Caco-2 (cell line): ENCODE data around the gene DAPK1. TPM values are rescaled to one million over a fixed set of nuclear protein-coding genes. Genes with fewer than 3 reads are reported as not detected.

Experiments used
- BruUV-seq: library from RNA; stranded (reverse); fragments of 400-500 nt; replicated peaks from 2 replicates; lab custom pipeline; 2021; lab: Mats Ljungman, UMichigan
- CTCF ChIA-PET: fragments of 300-600 bp; sonication (Branson Sonifier 250); formaldehyde crosslinking; loops from one replicate; lab custom pipeline; 2022; ENCODE audit warnings: antibody characterized with exemption; lab: Charles Lee
- POLR2A ChIA-PET: fragments of 300-600 bp; sonication (Branson Sonifier 250); formaldehyde crosslinking; loops from one replicate; lab custom pipeline; 2022; ENCODE audit warnings: antibody characterized with exemption; lab: Charles Lee
- DNase-seq, 2 experiments: peaks; one replicate each; pipeline versions ENCODE4 v3.0.0 to v3.0.0-alpha.2; 2020 to 2022
- H3K27me3 ChIP-seq: replicated peaks from 2 replicates; pipeline ENCODE4 v1.6.0; 2011; ENCODE audit warnings: low read length; ENCODE audit not compliant: control insufficient read depth, insufficient read depth
- H3K36me3 ChIP-seq: 2 replicates; pipeline ENCODE4 v1.5.1; 2011; ENCODE audit warnings: low read length; ENCODE audit not compliant: control insufficient read depth, insufficient read depth
- H3K4me1 ChIP-seq: fragments of 250-450 bp; sonication (Bioruptor Pico); 2 replicates; pipeline ENCODE4 v1.5.1; 2020; ENCODE audit warnings: mild to moderate bottlenecking
- H3K4me3 ChIP-seq: 2 replicates; pipeline ENCODE4 v1.5.1; 2011; ENCODE audit warnings: low read depth, mild to moderate bottlenecking, control low read depth, low read length
- H3K9me3 ChIP-seq: fragments of 250-450 bp; sonication (Bioruptor Pico); 2 replicates; pipeline ENCODE4 v1.5.1; 2020; ENCODE audit warnings: mild to moderate bottlenecking, moderate library complexity
- H3K27ac Mint-ChIP-seq: one replicate; pipeline ENCODE4 v1.8.0; 2022; ENCODE audit warnings: mixed read lengths; ENCODE audit not compliant: unreplicated experiment
- H3K27me3 Mint-ChIP-seq: one replicate; pipeline ENCODE4 v1.8.0; 2022; ENCODE audit warnings: mixed read lengths; ENCODE audit not compliant: insufficient read depth, unreplicated experiment
- H3K36me3 Mint-ChIP-seq: one replicate; pipeline ENCODE4 v1.8.0; 2022; ENCODE audit warnings: mild to moderate bottlenecking, mixed read lengths; ENCODE audit not compliant: insufficient read depth, unreplicated experiment
- H3K4me1 Mint-ChIP-seq: one replicate; pipeline ENCODE4 v1.8.0; 2022; ENCODE audit warnings: low read depth, mixed read lengths; ENCODE audit not compliant: unreplicated experiment
- H3K4me3 Mint-ChIP-seq: one replicate; pipeline ENCODE4 v1.8.0; 2022; ENCODE audit warnings: mild to moderate bottlenecking, moderate library complexity, mixed read lengths; ENCODE audit not compliant: unreplicated experiment
- H3K9me3 Mint-ChIP-seq: one replicate; pipeline ENCODE4 v1.8.0; 2022; ENCODE audit warnings: mixed read lengths; ENCODE audit not compliant: unreplicated experiment
- CTCF ChIP-seq, 2 experiments: fragments of 200-600 bp in 1 of 2; IDR thresholded peaks; 1 replicate in 1 of 2; 2 replicates in 1 of 2; pipeline versions ENCODE4 v1.5.1 to v1.8.0; 2011 to 2022; ENCODE audit warnings: antibody characterized with exemption in 1 of 2, control low read depth in 1 of 2, inconsistent platforms in 1 of 2, low read depth in 1 of 2, low read length in 1 of 2, mild to moderate bottlenecking in 1 of 2, moderate library complexity in 1 of 2; ENCODE audit not compliant: insufficient read depth in 1 of 2, severe bottlenecking in 1 of 2, unreplicated experiment in 1 of 2
- intact Hi-C: fragments of 100-400 bp; cut with micrococcal nuclease; formaldehyde crosslinking; loops from one replicate; pipeline ENCODE4 v1.10.0; 2022; ENCODE audit not compliant: unreplicated experiment
- total RNA-seq: library from RNA; stranded (reverse); gene quantifications from 2 replicates; pipeline ENCODE4 v1.2.3, GENCODE V29; 2022

Gene DAPK1
- total RNA-seq, 1 experiment from 2014 or later: 79.2 TPM

GRCh38 chr9:87694236-87694755, 196.6 kb downstream of the DAPK1 start:
- DNase-seq: peak in 1 of 2 experiments; percentile 11
- H3K27ac Mint-ChIP-seq: no peak overlapping the region
- intact Hi-C loops: no loop called here
- ChIA-PET POLR2A (no interaction called here), CTCF (no interaction called here)
- no peaks in the 10 kb centered on the region for H3K9me3 ChIP-seq
- no peaks in the 10 kb centered on the region for H3K9me3 Mint-ChIP-seq
- TF ChIP-seq CTCF (IDR thresholded peaks at IDR 0.05; ENCODE audit: insufficient read depth in 1 of 2, low read depth in 1 of 2, low read length in 1 of 2, severe bottlenecking in 1 of 2, unreplicated experiment in 1 of 2): no peak
- no peaks in the 10 kb centered on the region for H3K27me3 Mint-ChIP-seq
- H3K27me3 ChIP-seq: no peaks in the 10 kb centered on the region
- H3K36me3 Mint-ChIP-seq: peaks cover 17% of the 10 kb centered on the region
- BruUV-seq: no TSS peak
- no peak overlapping the region for H3K4me3 Mint-ChIP-seq
- H3K4me1 ChIP-seq: no peaks in the 10 kb centered on the region
- H3K4me1 Mint-ChIP-seq: no peaks in the 10 kb centered on the region
- no peak overlapping the region for H3K4me3 ChIP-seq
- H3K36me3 ChIP-seq: no peaks in the 10 kb centered on the region; the same call in none of the 2 replicates

GRCh38 chr9:87695523-87695922, 197.9 kb downstream of the DAPK1 start:
- no peaks in the 10 kb centered on the region for H3K27me3 ChIP-seq
- no TSS peak for BruUV-seq
- intact Hi-C loops: no loop called here
- peaks cover 21% of the 10 kb centered on the region for H3K36me3 Mint-ChIP-seq
- H3K27ac Mint-ChIP-seq: no peak overlapping the region
- H3K4me1 ChIP-seq: no peaks in the 10 kb centered on the region
- H3K27me3 Mint-ChIP-seq: no peaks in the 10 kb centered on the region
- TF ChIP-seq CTCF (IDR thresholded peaks at IDR 0.05; ENCODE audit: insufficient read depth in 1 of 2, low read depth in 1 of 2, low read length in 1 of 2, severe bottlenecking in 1 of 2, unreplicated experiment in 1 of 2): no peak
- no peak overlapping the region for H3K4me3 ChIP-seq
- CTCF ChIA-PET: no interaction called here
- no peaks in the 10 kb centered on the region for H3K9me3 ChIP-seq
- no peaks in the 10 kb centered on the region; the same call in none of the 2 replicates for H3K36me3 ChIP-seq
- no peaks in the 10 kb centered on the region for H3K4me1 Mint-ChIP-seq
- no peaks in the 10 kb centered on the region for H3K9me3 Mint-ChIP-seq
- DNase-seq: peak in 1 of 2 experiments; percentile 18
- H3K4me3 Mint-ChIP-seq: no peak overlapping the region
- POLR2A ChIA-PET: no interaction called here

GRCh38 chr9:87696641-87697040, 199.0 kb downstream of the DAPK1 start:
- H3K36me3 ChIP-seq: no peaks in the 10 kb centered on the region; the same call in none of the 2 replicates
- no peaks in the 10 kb centered on the region for H3K9me3 ChIP-seq
- no peak overlapping the region for H3K4me3 ChIP-seq
- Mint-ChIP-seq H3K9me3 (no peaks in the 10 kb centered on the region), H3K36me3 (peaks cover 21% of the 10 kb centered on the region), H3K27ac (no peak overlapping the region), H3K27me3 (no peaks in the 10 kb centered on the region), H3K4me3 (no peak overlapping the region), H3K4me1 (no peaks in the 10 kb centered on the region)
- BruUV-seq: no TSS peak
- H3K27me3 ChIP-seq: no peaks in the 10 kb centered on the region
- H3K4me1 ChIP-seq: no peaks in the 10 kb centered on the region
- no peak for DNase-seq
- intact Hi-C loops: no loop called here
- POLR2A ChIA-PET: no interaction called here
- CTCF ChIA-PET: no interaction called here
- no peak for TF ChIP-seq CTCF (IDR thresholded peaks at IDR 0.05; ENCODE audit: insufficient read depth in 1 of 2, low read depth in 1 of 2, low read length in 1 of 2, severe bottlenecking in 1 of 2, unreplicated experiment in 1 of 2)
